Muscle layer of duodenum (tissue), 2 donors: ENCODE results near the gene ALOX15.
"Not testable (repeated sequence)": the region's sequence is repeated elsewhere in the genome, so short reads cannot be mapped to it uniquely, and the experiment has no call there.

Experiments used
- H3K27ac ChIP-seq: one replicate; pipeline ENCODE4 v1.7.0; 2013; ENCODE audit warnings: mild to moderate bottlenecking, low read length
- H3K27me3 ChIP-seq: one replicate; pipeline ENCODE4 v1.7.0; 2013; ENCODE audit warnings: low read depth, mild to moderate bottlenecking, control low read depth, low read length
- H3K36me3 ChIP-seq, 2 donors: one replicate each; pipeline ENCODE4 v1.7.0; 2013; ENCODE audit warnings: low read length in 2 of 2, control low read depth in 1 of 2, mild to moderate bottlenecking in 1 of 2; ENCODE audit not compliant: insufficient read depth in 2 of 2, control insufficient read depth in 1 of 2
- H3K4me1 ChIP-seq, 2 donors: one replicate each; pipeline ENCODE4 v1.7.0; 2013; ENCODE audit warnings: low read length in 2 of 2, mild to moderate bottlenecking in 2 of 2, control low read depth in 1 of 2, moderate library complexity in 1 of 2; ENCODE audit not compliant: insufficient read depth in 2 of 2, control insufficient read depth in 1 of 2
- H3K4me3 ChIP-seq, 2 donors: one replicate each; pipeline ENCODE4 v1.7.0; 2013; ENCODE audit warnings: low read length in 2 of 2, low read depth in 1 of 2, mild to moderate bottlenecking in 1 of 2
- H3K9me3 ChIP-seq, 2 donors: one replicate each; pipeline ENCODE4 v1.7.0; 2013; ENCODE audit warnings: low read length in 2 of 2, control low read depth in 1 of 2, mild to moderate bottlenecking in 1 of 2; ENCODE audit not compliant: control insufficient read depth in 1 of 2
- donor health status: healthy.

Gene ALOX15

DNA sequence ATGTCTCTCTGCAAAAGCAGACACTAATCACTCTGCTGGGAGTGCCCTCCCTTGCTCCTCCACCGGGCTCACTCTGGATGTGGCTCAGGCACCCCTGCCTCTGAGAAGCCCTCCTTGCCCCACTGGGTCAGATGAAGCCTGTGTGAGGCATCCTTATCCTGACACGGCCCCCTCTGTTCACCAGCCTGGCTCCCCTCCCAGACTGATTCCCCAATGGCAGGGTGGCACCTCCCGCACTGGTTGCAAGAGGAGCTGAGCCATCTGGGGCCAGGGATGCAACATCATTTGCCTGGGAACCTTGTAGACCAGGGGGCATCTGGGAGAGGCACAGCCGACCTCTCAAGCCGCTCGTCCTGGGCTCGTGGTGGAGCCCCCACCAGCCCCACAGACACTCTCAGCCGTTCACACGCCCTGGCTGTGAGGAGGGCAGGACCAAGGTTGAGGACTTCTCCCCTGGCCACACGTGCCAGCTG, 50.5 kb downstream of the ALOX15 start:
- Histone ChIP-seq H3K9me3 (no peaks in the 10 kb centered on the region), H3K4me3 (no peak overlapping the region), H3K36me3 (no peaks in the 10 kb centered on the region), H3K27ac (no peak overlapping the region), H3K27me3 (no peaks in the 10 kb centered on the region), H3K4me1 (no peaks in the 10 kb centered on the region)

DNA sequence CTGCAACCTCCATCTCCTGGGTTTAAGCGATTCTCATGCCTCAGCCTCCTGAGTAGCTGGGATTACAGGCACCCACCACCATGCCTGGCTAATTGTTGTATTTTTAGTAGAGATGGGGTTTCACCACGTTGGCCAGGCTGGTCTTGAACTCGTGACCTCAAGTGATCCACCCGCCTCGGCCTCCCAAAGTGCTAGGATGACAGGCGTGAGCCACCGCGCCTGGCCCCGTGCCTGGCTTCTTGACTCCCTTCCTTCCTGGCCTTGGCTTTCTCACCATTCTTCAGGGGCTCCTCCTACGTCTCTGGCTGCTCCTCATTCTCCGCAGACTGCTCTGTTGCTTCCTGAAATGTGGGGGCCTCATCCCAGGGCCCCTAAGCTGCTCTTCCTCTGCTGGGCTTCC, 51.4 kb downstream of the ALOX15 start:
- not testable (repeated sequence) for H3K9me3 ChIP-seq, H3K4me3 ChIP-seq, H3K27ac ChIP-seq, H3K4me1 ChIP-seq, H3K36me3 ChIP-seq, H3K27me3 ChIP-seq

GRCh38 chr17:4588898-4589625, 52.4 kb downstream of the ALOX15 start:
- Histone ChIP-seq H3K36me3 (no peaks in the 10 kb centered on the region), H3K4me1 (peaks cover 0 to 9% of the 10 kb centered on the region in 2 donors), H3K27me3 (peaks cover 8% of the 10 kb centered on the region), H3K27ac (no peak overlapping the region), H3K4me3 (no peak overlapping the region), H3K9me3 (no peaks in the 10 kb centered on the region)

DNA sequence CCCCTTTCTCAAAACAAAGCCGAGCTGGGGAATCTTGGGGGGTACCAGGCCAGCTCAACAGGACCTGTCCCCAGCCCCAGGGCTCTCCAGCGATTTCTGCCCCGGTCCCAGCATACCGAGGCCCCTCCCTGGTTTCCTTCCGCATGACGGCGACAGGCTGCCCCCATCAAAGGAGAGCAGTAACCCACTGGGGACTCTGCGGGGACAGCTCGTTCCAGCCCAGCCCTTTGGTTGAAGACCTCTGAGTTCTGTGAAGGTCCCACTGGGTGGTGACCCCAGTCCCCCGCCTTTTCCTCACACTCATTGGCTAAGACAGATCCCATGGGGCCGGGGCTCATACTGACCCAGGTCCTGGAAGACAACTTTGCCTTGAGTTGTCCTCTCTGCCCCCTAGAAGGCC, 53.1 kb downstream of the ALOX15 start:
- no peaks in the 10 kb centered on the region for H3K9me3 ChIP-seq
- H3K36me3 ChIP-seq = no peaks in the 10 kb centered on the region
- no peak overlapping the region for H3K4me3 ChIP-seq
- H3K27ac ChIP-seq = no peak overlapping the region
- H3K27me3 ChIP-seq = peaks cover 15% of the 10 kb centered on the region
- peaks cover 0 to 16% of the 10 kb centered on the region in 2 donors for H3K4me1 ChIP-seq

- H3K4me3 ChIP-seq = no peak overlapping the region
- no peak overlapping the region for H3K27ac ChIP-seq
- H3K27me3 ChIP-seq = peaks cover 19% of the 10 kb centered on the region
- H3K4me1 ChIP-seq = peaks cover 0 to 19% of the 10 kb centered on the region in 2 donors
- H3K36me3 ChIP-seq = no peaks in the 10 kb centered on the region
- H3K9me3 ChIP-seq = no peaks in the 10 kb centered on the region
Observed at GRCh38 chr17:4587803-4588202, 53.7 kb downstream of the ALOX15 start.

- Histone ChIP-seq H3K4me3 (no peak overlapping the region), H3K27me3 (peaks cover 25% of the 10 kb centered on the region), H3K9me3 (no peaks in the 10 kb centered on the region), H3K36me3 (no peaks in the 10 kb centered on the region), H3K4me1 (peaks cover 0 to 19% of the 10 kb centered on the region in 2 donors), H3K27ac (no peak overlapping the region)
Observed at GRCh38 chr17:4587195-4587594, 54.3 kb downstream of the ALOX15 start.

DNA sequence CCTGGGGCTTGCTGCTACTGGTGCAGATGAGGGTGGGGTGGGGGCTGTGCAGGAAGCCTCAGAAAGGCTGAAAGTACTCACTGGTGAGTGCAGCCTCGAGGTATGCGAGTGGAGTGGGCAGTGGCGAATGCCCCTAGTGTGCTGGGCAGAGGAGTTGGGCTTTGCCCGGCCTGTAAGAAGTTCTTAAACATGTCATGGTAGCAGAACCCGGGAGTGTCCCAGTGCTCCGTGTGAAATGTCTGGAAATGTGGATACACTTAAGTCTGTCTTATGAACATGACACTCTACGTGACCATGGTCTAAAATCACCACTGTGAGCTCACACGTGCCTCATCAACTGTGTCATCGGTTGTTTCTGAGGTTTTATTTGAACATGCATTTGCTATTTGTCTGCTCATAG, 55.4 kb downstream of the ALOX15 start:
- H3K36me3 ChIP-seq = no peaks in the 10 kb centered on the region
- H3K4me3 ChIP-seq = no peak overlapping the region
- H3K27me3 ChIP-seq = peaks cover 29% of the 10 kb centered on the region
- no peak overlapping the region for H3K27ac ChIP-seq
- no peaks in the 10 kb centered on the region for H3K9me3 ChIP-seq
- peaks cover 0 to 19% of the 10 kb centered on the region in 2 donors for H3K4me1 ChIP-seq

GRCh38 chr17:4585638-4585994, 55.9 kb downstream of the ALOX15 start:
- H3K27ac ChIP-seq = no peak overlapping the region
- H3K27me3 ChIP-seq = peaks cover 29% of the 10 kb centered on the region
- H3K36me3 ChIP-seq = no peaks in the 10 kb centered on the region
- H3K4me1 ChIP-seq = peaks cover 0 to 19% of the 10 kb centered on the region in 2 donors
- no peaks in the 10 kb centered on the region for H3K9me3 ChIP-seq
- H3K4me3 ChIP-seq = no peak overlapping the region

DNA sequence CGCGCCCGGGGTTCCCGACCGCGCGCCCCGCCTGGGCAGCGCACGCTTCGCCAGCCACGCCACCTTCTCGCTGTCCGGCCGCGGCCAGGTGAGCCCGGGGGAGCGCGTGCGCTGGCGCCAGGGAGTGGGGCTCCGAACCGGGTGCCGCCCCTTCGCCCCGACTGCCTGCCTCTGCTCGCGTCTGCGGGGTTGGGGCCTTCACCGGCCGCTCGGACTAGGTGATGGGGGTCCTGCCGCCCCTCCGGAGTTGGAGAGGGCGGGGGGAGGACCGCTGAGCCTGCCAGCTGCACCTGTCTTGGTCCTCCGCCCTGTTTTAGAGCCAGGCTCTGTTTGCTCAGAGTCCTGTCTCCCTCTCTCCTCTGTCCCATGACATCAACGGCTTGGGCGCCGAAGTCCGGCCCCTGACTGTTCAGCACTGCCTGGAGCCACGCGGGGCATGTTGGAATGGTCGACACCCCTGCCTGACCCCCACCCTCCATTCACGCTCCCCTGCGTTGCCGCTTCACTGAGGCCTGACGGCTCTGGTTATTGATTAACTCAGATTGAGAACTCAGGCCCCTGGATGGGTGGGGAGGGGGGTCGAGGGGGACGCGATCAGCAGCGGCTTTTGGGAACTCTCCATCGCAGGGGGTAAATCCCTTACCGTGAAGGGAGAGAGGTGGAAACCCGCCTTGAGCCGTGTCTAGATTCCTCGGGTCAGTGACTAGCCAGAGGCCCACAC, 56.4 kb downstream of the ALOX15 start:
- no peaks in the 10 kb centered on the region for H3K9me3 ChIP-seq
- peaks cover 29% of the 10 kb centered on the region for H3K27me3 ChIP-seq
- no peaks in the 10 kb centered on the region for H3K36me3 ChIP-seq
- H3K27ac ChIP-seq = no peak overlapping the region
- H3K4me1 ChIP-seq = peaks cover 0 to 19% of the 10 kb centered on the region in 2 donors
- H3K4me3 ChIP-seq = peak overlapping the region in 1 of 2 donors; percentile 62

DNA sequence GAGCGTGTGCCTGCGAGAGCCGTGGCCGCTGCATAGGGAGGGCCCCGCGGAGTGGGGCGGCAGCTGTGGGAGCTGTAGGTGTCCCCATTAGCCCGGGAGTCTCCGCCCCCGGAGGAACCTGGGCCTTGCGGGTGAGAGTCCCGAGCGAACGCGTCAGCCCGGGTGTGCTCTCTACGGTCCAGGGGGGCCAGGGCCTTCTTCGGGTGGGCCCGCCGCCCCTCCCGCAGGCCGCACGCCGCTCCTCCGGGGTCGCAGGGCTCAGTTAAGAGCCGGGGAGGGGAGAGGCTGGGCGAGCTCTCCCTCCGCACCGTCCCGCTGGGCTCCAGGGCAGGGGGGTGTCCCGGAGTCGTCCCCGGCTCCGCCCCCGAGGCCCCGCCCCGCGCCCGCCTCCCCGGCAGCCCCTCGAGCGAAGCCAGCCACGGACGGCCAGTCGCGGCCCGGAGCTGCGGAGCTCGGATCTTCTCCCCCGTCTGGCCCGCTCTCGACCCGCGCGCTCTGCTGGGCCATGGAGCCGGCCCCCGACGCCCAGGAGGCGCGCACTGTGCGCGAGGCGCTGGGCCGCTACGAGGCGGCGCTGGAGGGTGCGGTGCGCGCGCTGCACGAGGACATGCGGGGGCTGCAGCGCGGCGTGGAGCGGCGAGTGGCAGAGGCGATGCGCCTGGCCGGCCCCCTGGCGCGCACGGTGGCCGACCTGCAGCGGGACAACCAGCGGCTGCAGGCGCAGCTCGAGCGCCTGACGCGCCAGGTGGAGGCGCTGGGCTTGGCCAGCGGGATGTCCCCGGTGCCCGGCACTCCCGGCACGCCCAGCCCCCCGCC, 57.2 kb downstream of the ALOX15 start, which contains the start of gene SMTNL2:
SMTNL2 (plus strand) TSS at position 429 of the 816 bp plus-strand sequence; CDS start at position 506, 77 bp downstream.
- peaks cover 0 to 19% of the 10 kb centered on the region in 2 donors for H3K4me1 ChIP-seq

DNA sequence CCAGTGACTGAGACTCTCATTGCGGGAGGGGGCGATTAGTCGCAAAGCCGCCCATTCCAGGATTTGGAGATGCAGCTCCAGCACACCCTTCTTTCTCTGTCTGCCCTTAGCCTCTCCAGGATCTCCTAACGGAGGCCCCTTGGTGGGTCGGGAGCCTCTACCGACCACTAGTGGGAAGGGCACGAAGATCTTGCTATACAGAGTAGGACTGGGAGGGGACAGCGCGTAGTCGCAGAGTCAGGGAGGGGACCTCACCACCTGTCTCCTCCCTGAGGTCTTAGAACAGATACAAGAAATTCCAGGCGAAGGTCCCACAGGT, 57.7 kb downstream of the ALOX15 start:
- H3K27ac ChIP-seq = no peak overlapping the region
- no peaks in the 10 kb centered on the region for H3K36me3 ChIP-seq
- H3K4me1 ChIP-seq = peaks cover 0 to 19% of the 10 kb centered on the region in 2 donors
- peaks cover 29% of the 10 kb centered on the region for H3K27me3 ChIP-seq
- no peaks in the 10 kb centered on the region for H3K9me3 ChIP-seq
- peak overlapping the region; percentile 18 to 62 for H3K4me3 ChIP-seq

More for the DNA sequence above, 57.2 kb downstream of the ALOX15 start, which contains the start of gene SMTNL2:
- peak within 1 kb of the TSS; percentile 18 to 62 for H3K4me3 ChIP-seq
- H3K9me3 ChIP-seq = no peaks in the 10 kb centered on the region
- no peaks in the 10 kb centered on the region for H3K36me3 ChIP-seq
- H3K27ac ChIP-seq = no peak within 1 kb of the TSS
- H3K27me3 ChIP-seq = peaks cover 29% of the 10 kb centered on the region
